Activated CD8-positive, alpha-beta memory T cell treated with anti-CD3 and anti-CD28 coated beads, Interleukin-2, amount 10 ng/mL, durations not matched to agents 7 days and 5 days (primary cell): ENCODE data around the gene HECTD1. TPM values are rescaled to one million over a fixed set of nuclear protein-coding genes. Genes with fewer than 3 reads are reported as not detected.
"Not testable (repeated sequence)": the region's sequence is repeated elsewhere in the genome, so short reads cannot be mapped to it uniquely, and the experiment has no call there.

ENCODE experiments used
- ATAC-seq: fragments of 150-1000 bp; cut with Tn5 transposase; one replicate; pipeline ENCODE4 v1.10.0; 2021; ENCODE audit warnings: moderate library complexity
- CTCF ChIA-PET: fragments of 350-600 bp; sonication (Branson Sonifier 250); formaldehyde crosslinking; loops from one replicate; lab custom pipeline; 2021; ENCODE audit warnings: antibody characterized with exemption; lab: Charles Lee
- DNase-seq: peaks from one replicate; pipeline ENCODE4 v3.0.0-alpha.2; 2020
- H3K27ac Mint-ChIP-seq: one replicate; pipeline ENCODE4 v1.8.0; 2021; ENCODE audit warnings: mild to moderate bottlenecking, mixed read lengths
- H3K27me3 Mint-ChIP-seq: one replicate; pipeline ENCODE4 v1.8.0; 2021; ENCODE audit warnings: mixed read lengths
- H3K36me3 Mint-ChIP-seq: one replicate; pipeline ENCODE4 v1.8.0; 2021; ENCODE audit warnings: mild to moderate bottlenecking, mixed read lengths
- H3K4me1 Mint-ChIP-seq: one replicate; pipeline ENCODE4 v1.8.0; 2021; ENCODE audit warnings: mixed read lengths
- H3K4me3 Mint-ChIP-seq: one replicate; pipeline ENCODE4 v1.8.0; 2021; ENCODE audit warnings: mild to moderate bottlenecking, moderate library complexity, mixed read lengths
- H3K9me3 Mint-ChIP-seq: one replicate; pipeline ENCODE4 v1.8.0; 2022; ENCODE audit warnings: low read depth, mixed read lengths
- total RNA-seq, 2 experiments: library from RNA; stranded (reverse); gene quantifications; one replicate each; pipeline ENCODE4 v1.2.3, GENCODE V29; 2021

HECTD1 gene
- total RNA-seq, 2 experiments from 2014 or later: 91.0 to 105 TPM

DNA sequence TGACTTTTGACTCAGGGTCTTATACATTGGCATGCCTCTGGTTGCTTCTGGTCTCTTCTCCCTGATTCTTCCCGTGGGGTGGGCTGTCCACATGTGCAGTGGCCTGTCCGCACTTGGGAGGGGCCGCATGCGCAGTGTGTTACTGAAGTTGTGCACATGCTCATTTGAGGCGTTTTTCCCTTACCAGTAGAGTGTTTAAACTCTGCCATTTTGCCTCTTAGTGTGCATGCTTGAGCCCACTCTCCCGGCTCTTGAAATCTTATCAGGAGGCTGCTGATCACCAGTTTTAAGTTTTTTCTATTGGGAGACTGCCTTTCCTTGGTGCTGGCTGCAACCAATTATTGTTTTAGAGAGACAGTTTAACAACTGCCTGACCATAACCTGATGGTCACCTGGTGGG, 32.1 kb upstream of the HECTD1 start:
- Mint-ChIP-seq H3K4me1 (peaks cover 22% of the 10 kb centered on the region), H3K9me3 (no peaks in the 10 kb centered on the region), H3K27ac (no peak overlapping the region), H3K4me3 (no peak overlapping the region), H3K27me3 (no peaks in the 10 kb centered on the region), H3K36me3 (no peaks in the 10 kb centered on the region)
- CTCF ChIA-PET: no interaction called here
- ATAC-seq (no peak), DNase-seq (no peak)

DNA sequence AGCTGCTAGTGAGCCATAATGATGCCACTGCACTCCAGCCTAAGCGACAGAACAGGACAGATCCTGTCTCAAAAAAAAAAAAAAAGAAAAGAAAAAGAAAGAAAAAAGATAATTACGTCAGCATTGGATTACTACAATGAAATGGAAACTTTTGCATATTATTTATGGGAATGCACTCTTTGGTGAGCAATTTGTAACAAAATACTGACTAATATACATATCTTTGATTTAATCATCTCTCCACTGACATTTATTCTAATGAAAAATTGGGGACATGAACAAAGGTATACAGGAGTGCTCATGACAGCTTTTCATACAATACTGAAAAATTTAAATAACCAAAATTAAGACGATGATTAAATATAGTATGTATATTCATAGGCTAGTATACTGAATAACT, 27.9 kb upstream of the HECTD1 start:
- H3K27me3 Mint-ChIP-seq: peaks cover 3% of the 10 kb centered on the region
- no peaks in the 10 kb centered on the region for H3K36me3 Mint-ChIP-seq
- no peak overlapping the region for H3K4me3 Mint-ChIP-seq
- CTCF ChIA-PET: interaction anchor here (0.7 kb wide), 1 partner anchor 265 kb away, joined by 3 read pairs; no protein-coding TSS in a partner anchor
- DNase-seq (no peak), ATAC-seq (no peak)
- H3K27ac Mint-ChIP-seq: no peak overlapping the region
- H3K4me1 Mint-ChIP-seq: peaks cover 5% of the 10 kb centered on the region
- H3K9me3 Mint-ChIP-seq: no peaks in the 10 kb centered on the region

DNA sequence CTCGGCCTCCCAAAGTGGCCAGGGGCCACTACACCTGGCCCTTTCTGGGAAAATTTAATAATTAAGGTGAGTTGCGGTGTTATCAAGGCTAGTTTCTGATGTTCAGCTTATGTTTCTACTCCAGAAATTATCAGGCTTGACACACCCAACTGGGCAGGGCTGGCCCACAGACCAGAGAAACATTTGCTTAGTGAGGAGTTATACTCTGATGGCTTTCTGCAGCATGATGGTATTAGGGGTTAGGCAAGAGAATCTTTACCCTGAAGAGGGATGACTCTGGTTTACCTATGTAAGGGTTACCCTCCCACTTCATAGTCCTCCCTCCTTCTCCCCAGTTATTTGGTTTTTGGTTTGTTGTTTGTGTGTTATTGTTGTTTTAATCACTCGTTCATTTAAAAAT, 24.5 kb upstream of the HECTD1 start:
- CTCF ChIA-PET: no interaction called here
- H3K36me3 Mint-ChIP-seq: no peaks in the 10 kb centered on the region
- peaks cover 3% of the 10 kb centered on the region for H3K27me3 Mint-ChIP-seq
- peaks cover 8% of the 10 kb centered on the region for H3K4me1 Mint-ChIP-seq
- no peak for ATAC-seq
- H3K4me3 Mint-ChIP-seq: no peak overlapping the region
- H3K27ac Mint-ChIP-seq: no peak overlapping the region
- no peak for DNase-seq
- no peaks in the 10 kb centered on the region for H3K9me3 Mint-ChIP-seq

DNA sequence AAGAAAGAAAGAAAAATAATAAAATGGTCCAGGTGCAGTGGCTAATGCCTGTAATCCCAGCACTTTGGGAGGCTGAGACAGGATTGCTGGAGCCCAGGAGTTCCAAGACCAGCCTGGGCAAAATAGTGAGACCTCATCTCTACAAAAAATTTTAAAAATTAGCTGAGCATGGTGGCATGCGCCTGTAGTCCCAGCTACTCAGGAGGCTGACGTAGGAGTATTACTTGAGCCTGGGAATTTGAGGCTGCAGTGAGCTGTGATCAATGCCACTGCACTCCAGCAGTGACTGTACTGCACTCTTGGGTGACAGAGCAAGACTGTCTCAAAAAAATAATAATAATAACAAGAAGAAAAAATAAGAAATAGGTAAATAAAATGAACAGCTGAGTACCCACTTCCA, 23.7 kb upstream of the HECTD1 start:
- not testable (repeated sequence) for H3K4me1 Mint-ChIP-seq, H3K27ac Mint-ChIP-seq, H3K9me3 Mint-ChIP-seq, ATAC-seq, H3K27me3 Mint-ChIP-seq, DNase-seq, H3K4me3 Mint-ChIP-seq, H3K36me3 Mint-ChIP-seq
- CTCF ChIA-PET: interaction anchor here (0.7 kb wide), 1 partner anchor 1181 kb away, joined by 3 read pairs; no protein-coding TSS in a partner anchor

GRCh38 chr14:31230573-31230958, 23.0 kb upstream of the HECTD1 start:
- ATAC-seq (no peak), DNase-seq (no peak)
- Mint-ChIP-seq H3K27ac (no peak overlapping the region), H3K36me3 (no peaks in the 10 kb centered on the region), H3K9me3 (no peaks in the 10 kb centered on the region), H3K4me3 (no peak overlapping the region), H3K4me1 (peaks cover 8% of the 10 kb centered on the region), H3K27me3 (peaks cover 3% of the 10 kb centered on the region)
- CTCF ChIA-PET: no interaction called here

DNA sequence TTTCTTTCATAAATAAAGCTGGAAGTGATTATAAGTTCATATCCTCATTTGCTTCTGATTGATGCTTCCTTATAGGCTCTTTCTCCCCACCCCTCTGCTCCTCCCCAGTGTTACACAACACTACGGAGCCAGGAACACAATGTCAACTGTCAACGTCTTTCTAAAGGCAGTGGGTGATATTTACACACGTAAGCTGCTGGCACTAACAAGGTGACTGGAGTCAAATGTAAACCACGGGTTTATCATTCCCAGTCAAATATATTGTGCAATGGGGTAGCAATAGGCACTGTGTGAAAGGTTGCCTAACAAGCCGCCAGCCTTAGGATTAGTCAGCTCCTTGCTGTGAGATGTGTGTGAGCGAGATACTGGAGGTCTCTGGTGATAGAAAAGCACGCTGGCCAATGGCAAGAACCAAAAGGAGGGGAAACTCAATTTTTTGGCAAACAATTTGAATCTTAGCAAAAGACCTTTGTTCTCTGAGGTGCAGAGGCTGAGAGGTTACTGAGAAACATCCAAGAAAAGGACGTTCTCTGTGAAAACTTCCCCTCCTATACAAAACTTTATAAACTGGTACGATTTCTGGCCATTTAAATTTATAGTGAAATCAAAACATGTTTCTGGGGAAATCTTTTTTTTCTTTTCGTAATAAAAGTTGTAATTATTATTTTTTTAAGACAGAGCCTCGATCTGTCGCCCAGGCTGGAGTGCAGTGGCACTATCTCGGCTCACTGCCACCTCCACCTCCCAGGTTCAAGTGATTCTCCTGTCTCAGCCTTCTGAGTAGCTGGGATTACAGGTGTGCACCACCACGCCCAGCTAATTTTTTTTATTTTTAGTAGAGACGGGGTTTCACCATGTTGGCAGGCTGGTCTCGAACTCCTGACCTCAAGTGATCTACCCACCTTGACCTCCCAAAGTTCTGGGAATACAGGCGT, 22.3 kb upstream of the HECTD1 start:
- H3K4me1 Mint-ChIP-seq: peaks cover 8% of the 10 kb centered on the region
- CTCF ChIA-PET: interaction anchor here (1.0 kb wide), 1 partner anchor 21 kb away, joined by 4 read pairs; no protein-coding TSS in a partner anchor
- no peak overlapping the region for H3K4me3 Mint-ChIP-seq
- no peak for DNase-seq
- H3K36me3 Mint-ChIP-seq: no peaks in the 10 kb centered on the region
- H3K27me3 Mint-ChIP-seq: peaks cover 3% of the 10 kb centered on the region
- ATAC-seq: no peak
- H3K27ac Mint-ChIP-seq: no peak overlapping the region
- H3K9me3 Mint-ChIP-seq: no peaks in the 10 kb centered on the region

GRCh38 chr14:31229009-31229408, 21.4 kb upstream of the HECTD1 start:
- Mint-ChIP-seq H3K4me3 (no peak overlapping the region), H3K27ac (no peak overlapping the region), H3K9me3 (no peaks in the 10 kb centered on the region), H3K36me3 (no peaks in the 10 kb centered on the region), H3K27me3 (peaks cover 3% of the 10 kb centered on the region), H3K4me1 (peaks cover 8% of the 10 kb centered on the region)
- CTCF ChIA-PET: interaction anchor here (1.0 kb wide), 1 partner anchor 21 kb away, joined by 4 read pairs; no protein-coding TSS in a partner anchor
- ATAC-seq (no peak), DNase-seq (no peak)

DNA sequence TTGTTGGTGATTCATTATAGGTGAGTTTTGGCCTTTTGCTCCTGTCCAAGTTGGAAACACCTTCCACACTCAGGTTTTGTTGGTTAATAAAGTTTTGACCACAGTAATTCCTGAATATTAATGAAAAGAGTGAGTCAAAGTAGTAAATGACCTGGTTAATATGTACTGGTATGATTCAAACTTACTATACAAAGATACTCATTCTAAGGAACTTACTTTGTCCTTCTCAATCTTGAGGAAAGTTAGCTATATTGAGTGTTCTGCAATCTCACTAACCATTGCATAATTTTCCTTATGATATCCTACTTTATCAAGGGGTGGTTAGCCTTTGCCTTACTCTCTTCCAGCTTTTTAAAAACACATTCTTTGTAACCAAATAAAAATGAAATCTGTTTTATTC, 20.9 kb upstream of the HECTD1 start:
- ATAC-seq (no peak), DNase-seq (no peak)
- H3K4me3 Mint-ChIP-seq: no peak overlapping the region
- no peaks in the 10 kb centered on the region for H3K9me3 Mint-ChIP-seq
- peaks cover under 1% of the 10 kb centered on the region for H3K27me3 Mint-ChIP-seq
- no peaks in the 10 kb centered on the region for H3K36me3 Mint-ChIP-seq
- peaks cover 8% of the 10 kb centered on the region for H3K4me1 Mint-ChIP-seq
- no peak overlapping the region for H3K27ac Mint-ChIP-seq
- CTCF ChIA-PET: no interaction called here

- CTCF ChIA-PET: interaction anchor here (0.7 to 1.0 kb wide), 2 partner anchors 10 to 37 kb away, joined by 3 read pairs; no protein-coding TSS in a partner anchor
- Mint-ChIP-seq H3K9me3 (no peaks in the 10 kb centered on the region), H3K4me1 (peaks cover 8% of the 10 kb centered on the region), H3K36me3 (no peaks in the 10 kb centered on the region), H3K27ac (no peak overlapping the region), H3K4me3 (no peak overlapping the region), H3K27me3 (peaks cover 3% of the 10 kb centered on the region)
- ATAC-seq (no peak), DNase-seq (no peak)
These were observed 17.2 kb upstream of the HECTD1 start for GRCh38 chr14:31224808-31225207.

GRCh38 chr14:31223331-31223730, 15.7 kb upstream of the HECTD1 start:
- Mint-ChIP-seq H3K4me3 (no peak overlapping the region), H3K9me3 (no peaks in the 10 kb centered on the region), H3K27ac (no peak overlapping the region), H3K4me1 (no peaks in the 10 kb centered on the region), H3K36me3 (no peaks in the 10 kb centered on the region), H3K27me3 (peaks cover 3% of the 10 kb centered on the region)
- CTCF ChIA-PET: no interaction called here
- DNase-seq: no peak
- ATAC-seq: no peak

- Mint-ChIP-seq H3K27me3 (peaks cover 3% of the 10 kb centered on the region), H3K9me3 (no peaks in the 10 kb centered on the region), H3K4me3 (no peak overlapping the region), H3K27ac (no peak overlapping the region), H3K36me3 (no peaks in the 10 kb centered on the region), H3K4me1 (no peaks in the 10 kb centered on the region)
- ATAC-seq (no peak), DNase-seq (no peak)
- CTCF ChIA-PET: interaction anchor here (0.6 kb wide), 1 partner anchor 11 kb away, joined by 3 read pairs; no protein-coding TSS in a partner anchor
These were observed 15.2 kb upstream of the HECTD1 start for GRCh38 chr14:31222834-31223233.

- Mint-ChIP-seq H3K36me3 (no peaks in the 10 kb centered on the region), H3K27me3 (peaks cover 3% of the 10 kb centered on the region), H3K4me3 (no peak overlapping the region), H3K9me3 (no peaks in the 10 kb centered on the region), H3K27ac (no peak overlapping the region), H3K4me1 (no peaks in the 10 kb centered on the region)
- no peak for ATAC-seq
- no peak for DNase-seq
- CTCF ChIA-PET: no interaction called here
These were observed 13.7 kb upstream of the HECTD1 start for GRCh38 chr14:31221266-31221665.

DNA sequence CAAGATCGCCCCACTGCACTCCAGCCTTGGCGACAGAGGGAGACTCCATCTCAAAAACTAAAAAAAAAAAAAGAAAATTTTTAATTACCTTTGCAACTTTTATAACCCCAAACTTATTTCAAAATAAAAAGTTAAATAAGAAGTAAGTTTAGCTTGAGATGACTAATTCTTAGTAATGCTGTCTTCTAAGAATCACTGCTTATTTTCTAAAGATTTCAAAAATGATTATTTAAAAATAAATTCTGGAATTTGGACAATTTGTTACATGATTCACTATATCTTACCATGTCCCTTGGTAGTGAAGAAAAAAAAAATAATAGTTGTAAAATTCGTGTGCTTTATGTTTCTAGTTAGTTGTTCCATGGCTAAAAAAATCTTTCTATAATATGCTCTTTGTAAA, 11.6 kb upstream of the HECTD1 start:
- Mint-ChIP-seq H3K27ac (no peak overlapping the region), H3K9me3 (no peaks in the 10 kb centered on the region), H3K27me3 (peaks cover 3% of the 10 kb centered on the region), H3K36me3 (no peaks in the 10 kb centered on the region), H3K4me1 (no peaks in the 10 kb centered on the region), H3K4me3 (no peak overlapping the region)
- CTCF ChIA-PET: interaction anchor here (1.5 kb wide), 1 partner anchor 11 kb away, joined by 4 read pairs; the partner anchor contains the start of gene HECTD1
- ATAC-seq (no peak), DNase-seq (no peak)

- Mint-ChIP-seq H3K9me3 (no peaks in the 10 kb centered on the region), H3K27ac (no peak overlapping the region), H3K4me1 (no peaks in the 10 kb centered on the region), H3K27me3 (no peaks in the 10 kb centered on the region), H3K36me3 (no peaks in the 10 kb centered on the region), H3K4me3 (no peak overlapping the region)
- CTCF ChIA-PET: no interaction called here
- ATAC-seq: no peak
- no peak for DNase-seq
These were observed 8.8 kb upstream of the HECTD1 start for GRCh38 chr14:31216359-31216758.
